ENCODE data around the gene SLC22A5.

Gene SLC22A5

DNA sequence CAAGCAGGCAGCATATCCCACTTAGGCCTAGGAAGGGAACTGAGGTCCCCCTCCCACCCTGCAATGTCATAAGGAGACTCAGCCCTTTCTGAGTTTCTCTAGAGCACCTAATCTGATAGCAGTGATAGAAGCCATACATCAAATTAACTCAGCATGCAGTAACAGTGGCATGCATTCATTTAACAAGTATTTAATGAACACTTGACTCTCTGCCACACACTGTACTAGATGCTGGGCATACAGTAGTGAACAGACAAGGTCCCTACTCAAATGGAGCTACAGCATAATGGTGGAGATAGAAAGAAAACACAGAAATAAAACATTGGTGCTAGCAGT is 58.6 kb downstream of the SLC22A5 start:
- no peak for DNase-seq (ENCODE audit: low spot score)
- in situ Hi-C loops (cut with MboI; ENCODE audit: low pct_unique_long_range_greater_than_20kb, low sequenced_read_pairs, unreplicated experiment): loop anchor here (10.0 kb wide), 1 partner anchor 47 kb away; no protein-coding TSS in a partner anchor
- TF ChIP-seq CTCF (IDR thresholded peaks at IDR 0.05; ENCODE audit: extremely low read depth, insufficient read depth, missing control alignments): no peak

DNA sequence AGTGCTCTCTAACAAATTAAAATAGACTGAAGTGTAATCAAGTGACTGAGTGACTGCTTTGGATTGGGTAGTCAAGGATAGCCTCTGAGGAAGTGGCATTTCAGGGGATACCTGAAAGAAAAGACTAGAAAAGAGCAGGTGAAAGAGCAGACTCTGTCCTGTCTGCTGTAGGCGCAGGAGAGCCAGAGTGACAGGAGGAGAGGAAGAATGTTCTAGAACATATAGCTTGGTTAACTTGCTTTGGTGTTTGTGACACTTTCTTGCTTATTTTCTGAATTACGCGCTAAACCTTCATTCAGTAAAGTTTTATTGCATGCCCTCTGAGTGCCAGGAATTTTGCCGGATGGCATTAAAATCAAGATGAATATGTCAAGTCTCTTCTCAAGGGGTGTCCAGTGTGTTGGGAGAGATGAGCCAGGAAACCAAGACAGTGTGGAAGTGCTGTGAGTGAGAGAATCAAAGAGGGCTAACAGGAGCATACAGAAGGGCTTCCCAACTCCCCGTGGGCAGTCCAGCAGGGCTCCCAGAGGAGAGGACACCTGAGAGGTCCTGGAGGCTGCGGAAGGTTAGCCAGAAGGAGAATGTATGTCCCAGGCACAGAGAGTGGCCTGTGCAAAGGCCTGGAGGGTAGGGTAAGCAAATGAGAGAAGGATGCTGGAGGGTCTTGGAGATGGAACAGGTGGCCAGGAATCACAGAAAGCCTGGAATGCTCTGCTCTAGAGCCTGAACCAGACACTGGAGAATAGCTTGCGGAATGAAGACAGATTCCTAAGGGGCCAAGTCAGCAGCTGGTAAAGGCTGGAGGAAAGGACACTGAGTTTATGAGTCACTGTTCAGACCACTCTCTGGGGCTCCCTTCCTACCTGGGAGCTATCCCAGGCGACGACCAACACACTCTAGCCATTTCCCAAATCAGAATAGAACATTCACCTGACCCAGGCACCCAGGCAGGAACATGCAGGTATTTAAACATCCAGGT is 59.3 kb downstream of the SLC22A5 start:
- no peak for TF ChIP-seq CTCF (IDR thresholded peaks at IDR 0.05; ENCODE audit: extremely low read depth, insufficient read depth, missing control alignments)
- in situ Hi-C loops (cut with MboI; ENCODE audit: low pct_unique_long_range_greater_than_20kb, low sequenced_read_pairs, unreplicated experiment): loop anchor here (10.0 kb wide), 1 partner anchor 46 kb away; no protein-coding TSS in a partner anchor
- no peak for DNase-seq (ENCODE audit: low spot score)

- no peak for DNase-seq (ENCODE audit: low spot score)
These were observed 60.2 kb downstream of the SLC22A5 start for GRCh38 chr5:132429463-132430440.

DNA sequence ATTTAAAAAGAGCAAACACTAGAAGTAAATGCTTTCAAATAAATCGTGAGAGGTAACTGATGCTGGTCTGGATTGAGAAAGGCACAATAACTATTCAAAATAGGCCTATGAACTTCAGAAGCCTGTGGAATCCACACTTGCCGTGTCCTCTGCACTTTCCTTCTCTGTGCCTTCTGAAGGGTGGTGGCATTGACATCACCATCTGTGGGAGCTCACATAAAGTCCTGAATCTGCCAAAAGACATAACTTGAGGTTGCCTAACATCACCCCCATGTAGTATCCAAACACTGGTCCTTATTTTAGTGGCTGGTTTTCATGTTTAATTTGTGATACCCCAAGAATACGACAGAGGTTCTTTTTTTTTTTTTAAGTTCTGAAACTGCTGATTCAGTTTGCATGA is 61.2 kb downstream of the SLC22A5 start:
- in situ Hi-C loops (cut with MboI; ENCODE audit: low pct_unique_long_range_greater_than_20kb, low sequenced_read_pairs, unreplicated experiment): no loop called here
- no peak for TF ChIP-seq CTCF (IDR thresholded peaks at IDR 0.05; ENCODE audit: extremely low read depth, insufficient read depth, missing control alignments)
- DNase-seq (ENCODE audit: low spot score): no peak

More at GRCh38 chr5:132429463-132430440, 60.2 kb downstream of the SLC22A5 start:
- in situ Hi-C loops (cut with MboI; ENCODE audit: low pct_unique_long_range_greater_than_20kb, low sequenced_read_pairs, unreplicated experiment): loop anchor here (10.0 kb wide), 1 partner anchor 45 kb away; no protein-coding TSS in a partner anchor
- no peak for TF ChIP-seq CTCF (IDR thresholded peaks at IDR 0.05; ENCODE audit: extremely low read depth, insufficient read depth, missing control alignments)

DNA sequence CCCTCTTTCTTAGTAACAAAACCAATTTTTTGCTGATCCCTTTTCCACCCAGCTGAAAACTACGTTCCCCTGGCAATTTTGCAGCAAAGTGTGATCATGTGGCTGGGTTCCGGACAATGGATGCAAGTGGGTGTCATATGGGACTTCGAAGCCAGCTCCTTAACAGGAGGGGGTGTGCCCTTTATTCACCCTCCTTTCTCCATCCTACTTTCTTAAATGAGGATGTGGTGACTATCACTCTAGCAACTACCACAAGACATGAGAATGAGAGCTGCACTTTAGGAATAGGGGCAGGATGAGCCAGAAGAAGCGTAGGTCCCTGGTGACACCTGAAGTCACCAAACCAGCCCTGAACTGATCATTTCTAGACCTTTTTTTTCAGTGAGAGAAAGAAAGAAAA is 62.1 kb downstream of the SLC22A5 start:
- no peak for DNase-seq (ENCODE audit: low spot score)
- TF ChIP-seq CTCF (IDR thresholded peaks at IDR 0.05; ENCODE audit: extremely low read depth, insufficient read depth, missing control alignments): no peak
- in situ Hi-C loops (cut with MboI; ENCODE audit: low pct_unique_long_range_greater_than_20kb, low sequenced_read_pairs, unreplicated experiment): no loop called here

- in situ Hi-C loops (cut with MboI; ENCODE audit: low pct_unique_long_range_greater_than_20kb, low sequenced_read_pairs, unreplicated experiment): no loop called here
- TF ChIP-seq CTCF (IDR thresholded peaks at IDR 0.05; ENCODE audit: extremely low read depth, insufficient read depth, missing control alignments): no peak
- no peak for DNase-seq (ENCODE audit: low spot score)
These were observed 63.6 kb downstream of the SLC22A5 start for GRCh38 chr5:132433141-132433540.
